Activated CD8-positive, alpha-beta memory T cell treated with anti-CD3 and anti-CD28 coated beads for 48 hours (primary cell): ENCODE results near the gene TICAM2.

ENCODE experiments used
- DNase-seq, 3 experiments: peaks; one replicate each; pipeline ENCODE4 v3.0.0-alpha.2; 2020; ENCODE audit warnings: low read depth in 2 of 3, low spot score in 2 of 3

Gene TICAM2

DNA sequence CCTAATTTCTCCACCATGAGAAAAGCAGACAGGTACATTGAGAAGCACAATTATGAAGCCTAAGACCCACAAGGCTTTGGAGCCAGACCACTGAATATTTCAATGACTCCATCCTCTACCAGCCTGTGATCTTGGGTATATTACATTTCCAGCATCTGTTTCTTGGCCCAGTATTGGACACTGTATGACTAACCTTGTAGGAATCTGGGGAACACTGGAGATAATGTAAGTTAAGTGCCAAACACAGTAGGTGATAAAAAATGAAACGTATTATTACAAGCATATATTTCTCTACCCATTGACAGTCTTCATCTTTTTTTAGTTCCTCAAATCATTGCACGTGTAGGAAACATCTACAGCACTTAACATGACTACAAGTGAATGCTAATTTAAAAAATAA lies 29.1 kb downstream of the TICAM2 start:
- no peak for DNase-seq

DNA sequence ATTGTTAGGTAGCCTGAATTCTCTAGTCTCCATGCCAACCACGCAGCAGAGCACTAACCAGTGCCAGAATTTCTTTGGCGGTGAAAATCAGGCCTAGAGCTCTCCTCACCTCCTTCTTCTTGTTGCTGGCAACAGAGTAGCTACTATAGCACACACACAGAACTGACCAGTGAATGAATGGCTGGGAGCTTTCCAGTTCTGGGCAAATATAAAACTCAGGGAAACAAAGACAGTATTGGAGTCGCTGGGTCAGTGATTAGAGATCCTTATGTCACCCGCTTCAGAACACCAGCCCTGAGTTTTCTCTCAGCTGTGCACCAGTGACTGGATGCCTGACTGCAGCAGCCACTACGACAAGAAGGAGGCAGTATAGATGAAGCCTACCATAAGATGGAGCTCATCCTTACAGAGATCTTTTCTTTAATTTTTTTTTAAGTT lies 30.8 kb downstream of the TICAM2 start:
- no peak for DNase-seq

DNA sequence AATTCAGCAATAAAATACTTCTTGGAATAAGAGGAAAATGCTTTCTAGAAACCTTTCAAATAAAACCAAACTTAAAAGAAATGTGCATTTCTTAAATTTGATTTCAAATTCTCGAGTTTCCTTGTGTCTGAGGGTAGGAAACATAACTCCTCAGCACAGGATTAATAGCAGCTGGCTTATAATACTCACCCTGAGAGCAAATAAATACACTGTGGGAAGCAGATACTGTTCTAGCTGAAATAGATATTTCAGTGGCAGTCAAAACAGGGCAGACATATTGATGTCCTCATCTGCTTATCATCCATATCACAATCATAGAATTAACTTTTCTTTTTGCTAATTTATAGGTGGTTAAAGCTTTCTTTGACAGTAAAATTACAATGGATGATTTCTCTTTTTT lies 33.6 kb downstream of the TICAM2 start:
- no peak for DNase-seq

DNA sequence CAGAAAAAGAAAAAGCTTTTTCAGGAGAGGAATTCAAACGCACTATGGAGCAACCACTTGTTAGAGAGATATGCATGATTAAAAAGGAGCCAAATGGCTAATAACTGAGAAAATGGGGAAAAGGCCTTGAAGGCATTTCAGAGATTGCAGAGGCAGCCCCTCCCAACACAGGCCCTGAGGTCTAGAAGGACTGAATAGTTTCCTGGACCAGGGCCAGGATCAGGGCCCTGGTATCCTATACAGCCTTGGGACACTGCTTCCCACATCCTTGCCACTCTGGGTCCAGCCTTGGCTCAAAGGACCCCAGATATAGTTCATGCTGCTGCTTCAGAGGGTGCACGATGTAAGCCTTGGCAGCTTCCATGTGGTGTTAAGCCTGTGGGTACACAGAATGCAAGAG lies 37.0 kb downstream of the TICAM2 start:
- no peak for DNase-seq

GRCh38 chr5:115561176-115561575 lies 41.1 kb downstream of the TICAM2 start:
- DNase-seq, result no peak

GRCh38 chr5:115559524-115559923 lies 42.8 kb downstream of the TICAM2 start:
- DNase-seq, result no peak

GRCh38 chr5:115558388-115558956 lies 43.8 kb downstream of the TICAM2 start:
- DNase-seq, result no peak

- no peak for DNase-seq
These were observed 44.5 kb downstream of the TICAM2 start for GRCh38 chr5:115557667-115558387.

- no peak for DNase-seq
These were observed 46.0 kb downstream of the TICAM2 start for GRCh38 chr5:115556276-115556675.

DNA sequence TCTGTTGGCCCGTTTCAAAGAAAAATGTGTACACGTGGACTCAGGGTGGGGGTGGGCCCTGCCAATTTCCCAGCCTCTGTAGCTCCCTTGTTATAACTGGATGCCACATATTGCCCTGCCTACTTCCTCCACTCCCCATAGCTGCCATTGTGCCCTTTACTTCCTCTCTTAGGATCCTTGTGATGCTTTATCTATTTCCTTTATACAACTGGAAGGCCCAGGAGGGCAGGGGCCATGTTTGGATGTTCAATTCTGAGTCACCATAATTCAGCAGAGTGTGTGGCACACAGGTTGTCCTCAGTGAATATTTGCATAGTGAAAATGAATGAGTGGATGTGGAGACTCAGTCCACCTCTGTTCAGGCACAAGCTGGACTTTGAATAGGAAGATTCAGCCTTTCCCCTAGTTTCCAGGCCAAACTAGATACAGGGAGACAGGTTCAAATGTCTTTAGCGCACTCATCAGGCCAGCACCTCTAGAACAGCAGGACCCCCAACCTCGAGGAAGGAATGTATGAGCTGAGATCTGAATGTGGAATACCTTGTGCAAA lies 47.1 kb downstream of the TICAM2 start:
- no peak for DNase-seq

DNA sequence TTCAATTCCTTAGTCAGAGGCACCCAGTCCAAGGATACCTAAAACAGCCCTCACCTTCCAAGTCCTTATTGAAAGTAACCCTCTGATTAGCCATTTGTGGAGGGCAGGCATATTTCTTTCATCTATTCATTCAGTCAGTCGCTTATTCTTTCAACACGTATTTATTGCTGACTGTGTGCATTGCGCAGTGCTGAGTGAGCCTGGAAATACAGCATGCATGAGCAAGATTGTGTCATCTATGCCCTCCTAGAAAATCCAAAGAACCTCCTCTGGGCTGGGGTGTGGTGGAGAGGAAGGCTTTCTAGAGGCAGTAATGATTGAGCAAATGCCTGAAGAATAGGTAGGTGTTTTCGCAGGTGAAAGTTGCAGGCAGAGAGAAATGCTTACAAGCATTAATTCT lies 49.2 kb downstream of the TICAM2 start:
- DNase-seq, result no peak

GRCh38 chr5:115551415-115551814 lies 50.9 kb downstream of the TICAM2 start:
- DNase-seq, result no peak

- no peak for DNase-seq
These were observed 53.1 kb downstream of the TICAM2 start for GRCh38 chr5:115549154-115549553.

DNA sequence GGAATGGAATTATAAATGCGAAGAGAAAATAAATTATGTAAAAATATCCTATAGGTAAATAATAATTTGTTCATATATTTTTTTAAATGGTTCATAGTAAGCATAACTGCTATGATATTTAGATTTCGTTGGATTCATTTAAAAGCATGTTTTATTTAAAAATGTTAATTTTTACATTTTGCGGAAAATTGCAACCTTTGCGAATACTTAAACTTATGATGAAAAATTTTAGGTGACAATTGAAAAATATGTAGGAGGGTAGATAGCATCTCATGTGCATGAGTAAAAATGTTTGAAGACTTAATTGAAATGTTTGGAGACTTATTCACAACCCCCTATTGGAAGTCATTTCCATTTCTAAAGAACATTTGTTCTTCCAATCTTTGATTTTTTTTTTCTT lies 53.6 kb downstream of the TICAM2 start:
- DNase-seq, result no peak

DNA sequence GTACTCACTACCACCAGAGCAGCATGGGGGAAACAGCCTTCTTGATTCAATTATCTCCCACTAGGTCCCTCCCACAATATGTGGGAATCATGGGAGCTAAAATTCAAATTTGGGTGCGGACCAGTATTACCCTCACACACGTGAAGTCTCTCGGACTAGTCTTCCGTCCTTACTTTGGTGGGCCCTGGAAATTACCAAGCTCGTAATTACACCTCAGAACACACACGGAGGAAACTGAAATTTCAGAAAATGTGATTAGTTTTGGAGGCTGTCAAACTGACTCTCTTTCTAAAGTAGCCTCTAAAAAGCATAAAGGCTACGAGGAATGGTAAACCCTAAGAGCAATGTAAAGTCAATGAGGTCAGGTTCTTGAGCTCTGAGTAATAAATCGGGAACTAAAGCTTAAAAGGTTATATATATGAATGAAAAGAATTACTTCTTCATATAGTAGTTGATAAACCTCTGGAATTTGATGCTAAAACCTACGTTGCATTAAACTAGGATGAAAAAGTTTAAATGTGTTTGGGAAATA lies 56.9 kb downstream of the TICAM2 start:
- no peak for DNase-seq

DNA sequence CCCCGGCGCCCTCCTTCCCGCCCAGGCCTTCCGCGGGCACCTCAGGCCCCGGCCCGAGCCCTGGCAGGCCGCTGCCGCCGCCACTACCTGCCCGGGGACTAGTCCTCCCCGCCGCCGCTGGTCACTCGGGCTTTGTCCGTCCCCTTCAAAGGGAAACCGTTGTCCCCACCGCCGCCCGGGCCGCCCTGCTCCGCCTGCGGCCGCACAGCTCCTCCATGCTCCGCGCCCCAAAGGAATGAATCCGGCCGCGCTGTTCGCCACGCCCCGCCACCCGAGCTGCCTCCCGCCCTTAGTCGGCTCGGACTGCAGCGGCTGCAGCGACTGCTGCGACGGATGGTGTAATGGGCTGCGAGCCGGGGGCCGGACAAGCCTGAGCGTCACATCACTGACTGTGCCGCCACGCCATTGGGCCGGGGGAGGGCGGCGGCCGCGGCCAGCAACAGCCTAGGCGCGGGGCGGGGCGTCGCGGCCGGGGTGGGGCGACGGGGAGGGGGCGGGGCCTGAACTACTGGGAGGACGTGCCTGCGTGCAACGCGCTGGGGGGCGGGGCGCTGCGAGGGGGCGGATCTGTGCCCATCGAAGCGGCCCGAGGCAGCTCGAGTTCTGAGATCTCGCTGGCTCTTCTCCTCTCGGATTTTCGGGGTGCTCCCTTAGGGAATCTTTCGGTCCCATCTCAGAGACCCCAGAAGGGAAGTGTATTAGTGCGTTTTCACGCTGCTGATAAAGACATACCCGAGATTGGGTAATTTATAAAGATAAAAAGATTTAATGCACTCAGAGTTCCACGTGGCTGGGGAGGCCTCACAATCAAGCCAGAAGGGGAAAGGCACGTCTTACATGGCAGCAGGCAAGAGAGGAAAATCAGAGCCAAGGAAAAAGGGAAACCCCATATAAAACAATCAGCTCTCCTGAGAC lies 57.6 kb downstream of the TICAM2 start, which contains the start of gene FEM1C:
Gene FEM1C, minus strand, starts transcription at position 340 of the 915 bp plus-strand sequence. CDS start 1,282 bp downstream, outside the sequence.
- DNase-seq, result peak; percentile 94 to 97 (median 94)

DNA sequence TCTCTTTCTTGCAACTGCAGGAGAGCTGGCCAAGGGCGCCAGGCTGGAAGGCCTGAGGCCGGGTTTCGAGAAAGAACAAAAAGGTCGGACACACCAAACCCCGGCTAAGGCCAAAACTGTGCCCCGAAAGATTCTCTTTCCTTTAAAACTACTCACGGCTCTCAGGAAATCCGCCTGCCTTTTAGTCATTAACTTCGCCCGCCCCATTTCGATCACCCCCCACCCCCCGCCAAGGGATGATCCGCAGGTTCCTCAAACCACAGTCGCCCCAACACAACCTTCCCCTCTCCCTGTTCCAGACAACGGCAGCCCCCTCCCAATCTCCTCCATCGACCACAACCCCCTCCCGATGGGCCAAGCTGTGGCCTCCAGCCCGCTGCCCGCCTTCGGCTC lies 58.2 kb downstream of the TICAM2 start:
- peak; percentile 20 to 25 (median 22) for DNase-seq

- DNase-seq, result no peak
These were observed 58.8 kb downstream of the TICAM2 start for GRCh38 chr5:115543365-115544042.

DNA sequence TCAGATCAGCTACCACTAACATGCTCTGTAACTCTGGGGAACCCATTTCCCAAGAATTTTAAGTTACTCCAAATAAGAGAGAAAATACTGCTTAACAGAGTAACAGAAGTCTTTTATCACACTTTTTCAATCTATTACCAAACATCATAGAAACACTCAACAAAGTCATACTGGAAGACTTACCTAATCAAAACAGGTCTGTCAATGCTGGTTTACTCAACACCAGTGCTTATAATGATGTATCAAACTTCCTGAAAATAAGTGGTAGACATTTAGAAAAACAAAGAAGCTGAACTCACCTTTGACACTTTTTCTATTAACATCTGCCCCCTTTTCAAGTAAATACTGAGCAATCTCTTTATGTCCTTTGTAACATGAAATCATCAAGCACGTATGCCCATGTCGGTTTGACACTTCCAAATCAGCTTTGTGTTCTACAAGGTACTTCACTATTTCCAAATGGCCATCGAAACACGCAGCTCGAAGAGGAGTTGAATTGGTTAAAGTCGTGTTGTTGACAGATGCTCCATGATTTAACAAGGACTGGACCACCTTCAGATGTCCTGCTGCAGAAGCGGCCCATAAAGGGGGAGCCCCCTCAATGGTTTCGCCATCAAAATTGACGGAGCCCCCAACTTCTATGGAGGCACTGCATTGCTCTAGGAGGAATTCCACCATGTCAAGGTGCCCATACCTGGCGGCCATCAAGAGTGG lies 59.5 kb downstream of the TICAM2 start:
- no peak for DNase-seq

DNA sequence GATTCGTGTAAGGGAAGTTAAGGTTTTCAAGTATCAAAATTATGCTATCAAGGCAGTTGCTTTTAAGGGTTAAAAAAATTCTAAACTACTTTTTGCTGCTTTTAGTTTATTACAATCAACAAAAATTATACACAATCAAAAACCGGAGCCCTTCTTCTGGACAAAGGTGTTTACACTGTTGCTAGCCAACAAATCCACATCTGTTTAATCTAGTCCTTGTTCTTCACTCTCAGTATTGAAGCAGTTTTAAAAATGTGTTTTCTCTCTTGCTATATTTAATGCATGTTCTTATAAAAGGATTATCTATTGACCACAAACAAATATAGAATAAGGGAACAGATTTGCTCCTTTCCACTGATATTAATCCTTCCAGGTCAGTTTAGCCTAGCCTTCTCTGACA lies 60.2 kb downstream of the TICAM2 start:
- no peak for DNase-seq
